GM19238 (cell line): ENCODE measurements around the gene CPT1B.
"Not testable (repeated sequence)": the region's sequence is repeated elsewhere in the genome, so short reads cannot be mapped to it uniquely, and the experiment has no call there.

Experiments used
- DNase-seq: peaks from one replicate; pipeline ENCODE4 v3.0.0; 2011; ENCODE audit warnings: low spot score; ENCODE audit not compliant: insufficient read length

The CPT1B gene

DNA sequence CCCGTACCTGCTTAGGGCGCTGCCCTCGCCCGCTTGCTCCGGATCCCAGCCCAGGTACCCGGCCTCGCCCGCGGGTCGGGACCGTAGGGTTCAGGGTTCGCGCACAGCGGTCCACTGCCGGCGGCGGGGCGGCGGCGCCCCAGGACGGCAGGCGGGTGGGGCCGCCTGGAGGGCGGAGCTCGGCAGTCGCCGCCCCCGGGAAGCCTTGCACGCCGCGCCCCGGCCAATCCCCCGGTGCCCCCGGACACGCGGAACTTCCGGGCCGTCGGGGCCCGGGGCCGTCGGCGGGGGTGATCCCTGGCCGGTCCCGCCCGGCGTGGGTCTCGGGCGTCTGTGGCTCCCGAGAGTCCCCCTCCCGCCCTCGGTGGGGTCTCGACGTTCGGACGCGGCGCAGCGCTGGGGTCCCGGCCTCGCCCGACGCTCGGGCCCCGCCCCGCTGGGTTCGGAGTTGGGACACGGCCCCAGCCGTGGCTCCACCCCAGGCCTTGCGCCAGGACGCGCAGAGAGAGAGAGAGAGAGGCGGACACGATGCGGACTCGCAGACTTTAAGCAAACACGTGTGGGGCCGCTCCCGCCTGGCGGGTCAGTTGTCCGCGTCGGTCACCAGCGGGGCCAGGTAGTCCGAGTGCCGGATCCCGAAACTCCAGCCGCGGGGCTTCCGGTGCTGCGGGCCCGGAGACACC lies 48.2 kb downstream of the CPT1B start, which contains the start of gene TYMP:
TSS of gene TYMP (minus strand) at position 116 of the 683 bp plus-strand sequence. CDS start 303 bp downstream, outside the sequence.
- peak; percentile 71 for DNase-seq

DNA sequence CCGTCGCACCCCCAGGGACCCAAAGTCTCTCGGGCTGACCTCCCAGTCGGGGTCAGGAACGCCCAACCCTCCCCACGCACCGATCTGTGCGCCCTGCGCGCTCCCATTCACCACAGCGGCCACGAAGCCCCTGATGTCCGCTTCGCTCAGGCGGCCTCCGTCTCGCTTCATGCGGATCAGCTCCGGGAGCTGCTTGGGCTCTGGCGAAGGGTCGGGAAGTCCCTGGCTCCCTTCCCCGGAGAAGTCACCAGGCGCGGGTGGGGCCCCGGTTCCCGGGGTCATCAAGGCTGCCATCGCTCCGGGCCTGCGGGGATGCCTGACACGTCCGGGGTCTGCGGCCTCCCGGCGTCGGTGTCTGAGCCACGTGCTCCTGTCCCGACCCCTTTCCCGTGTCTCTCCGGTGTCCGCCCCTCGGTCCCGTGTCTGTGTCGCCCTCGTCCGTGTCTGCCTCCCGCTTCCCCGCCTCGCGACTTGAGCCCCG lies 48.8 kb downstream of the CPT1B start:
- DNase-seq: no peak

DNA sequence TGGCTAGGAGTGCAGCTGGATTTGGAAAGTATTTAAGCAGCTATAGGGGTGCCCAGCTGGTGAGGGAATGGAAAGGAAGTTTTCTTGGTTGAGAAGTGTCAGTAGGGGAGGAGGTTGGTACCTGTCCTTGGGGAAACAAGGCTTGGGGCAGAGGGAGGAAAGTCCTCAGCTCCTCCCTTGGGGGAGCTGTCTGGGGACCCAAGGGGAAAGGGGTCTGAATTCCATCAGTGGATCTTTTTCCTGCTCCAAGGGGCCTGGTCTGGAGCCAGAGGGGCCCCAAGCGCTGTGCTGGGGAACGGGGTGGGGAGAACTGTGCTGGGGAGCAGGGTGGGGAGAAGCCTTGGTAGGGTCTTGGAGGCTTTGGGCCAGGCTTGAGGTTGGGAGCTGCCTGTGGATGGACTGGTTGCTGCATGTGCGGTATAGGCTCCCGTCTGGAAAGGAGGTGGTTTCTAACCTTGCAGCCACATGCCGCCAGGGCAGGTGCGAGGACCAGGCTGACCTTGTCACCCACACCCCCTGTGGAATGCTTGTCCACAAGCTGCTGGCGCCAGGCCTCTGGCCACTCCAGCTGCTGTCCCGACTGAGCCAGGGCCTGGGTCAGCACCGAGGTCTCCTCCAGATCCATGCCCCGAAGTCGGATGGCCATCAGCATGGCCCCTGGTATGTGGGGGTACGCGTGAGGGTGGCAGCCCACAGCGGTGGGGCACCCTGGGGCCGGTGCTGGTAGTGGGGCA lies 49.4 kb downstream of the CPT1B start:
- DNase-seq: no peak

DNA sequence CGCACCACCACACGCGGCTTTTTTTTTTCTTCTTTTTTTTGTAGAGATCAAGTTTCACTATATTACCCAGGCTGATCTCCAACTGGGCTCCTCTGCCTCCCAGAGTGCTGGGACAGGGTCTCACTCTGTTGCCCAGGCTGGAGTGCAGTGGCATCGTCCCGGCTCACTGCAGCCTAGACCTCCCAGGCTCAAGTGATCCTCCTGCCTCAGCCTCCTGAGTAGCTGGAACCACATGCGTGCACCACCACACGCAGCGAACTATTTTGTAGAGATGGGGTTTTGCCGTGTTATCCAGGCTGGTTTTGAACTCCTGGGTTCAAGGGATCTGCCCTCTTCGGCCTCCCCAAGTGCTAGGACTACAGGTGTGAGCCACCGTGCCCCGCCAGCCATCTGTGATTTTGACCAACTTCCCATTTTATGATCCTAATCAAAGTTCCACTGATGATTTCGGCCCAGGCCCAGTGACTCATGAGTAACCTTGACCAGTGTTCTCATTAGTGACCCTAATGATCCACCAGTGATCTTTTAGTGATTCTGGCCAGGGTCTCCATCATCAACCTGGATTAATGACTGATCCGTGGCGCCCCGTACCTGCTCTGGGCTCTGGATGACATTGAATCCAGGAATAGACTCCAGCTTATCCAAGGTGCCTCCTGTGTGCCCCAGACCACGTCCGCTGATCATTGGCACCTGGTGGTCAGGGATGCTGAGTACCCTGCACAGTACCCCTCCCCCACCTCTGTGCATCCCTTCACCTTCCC lies 50.1 kb downstream of the CPT1B start:
- no peak for DNase-seq

DNA sequence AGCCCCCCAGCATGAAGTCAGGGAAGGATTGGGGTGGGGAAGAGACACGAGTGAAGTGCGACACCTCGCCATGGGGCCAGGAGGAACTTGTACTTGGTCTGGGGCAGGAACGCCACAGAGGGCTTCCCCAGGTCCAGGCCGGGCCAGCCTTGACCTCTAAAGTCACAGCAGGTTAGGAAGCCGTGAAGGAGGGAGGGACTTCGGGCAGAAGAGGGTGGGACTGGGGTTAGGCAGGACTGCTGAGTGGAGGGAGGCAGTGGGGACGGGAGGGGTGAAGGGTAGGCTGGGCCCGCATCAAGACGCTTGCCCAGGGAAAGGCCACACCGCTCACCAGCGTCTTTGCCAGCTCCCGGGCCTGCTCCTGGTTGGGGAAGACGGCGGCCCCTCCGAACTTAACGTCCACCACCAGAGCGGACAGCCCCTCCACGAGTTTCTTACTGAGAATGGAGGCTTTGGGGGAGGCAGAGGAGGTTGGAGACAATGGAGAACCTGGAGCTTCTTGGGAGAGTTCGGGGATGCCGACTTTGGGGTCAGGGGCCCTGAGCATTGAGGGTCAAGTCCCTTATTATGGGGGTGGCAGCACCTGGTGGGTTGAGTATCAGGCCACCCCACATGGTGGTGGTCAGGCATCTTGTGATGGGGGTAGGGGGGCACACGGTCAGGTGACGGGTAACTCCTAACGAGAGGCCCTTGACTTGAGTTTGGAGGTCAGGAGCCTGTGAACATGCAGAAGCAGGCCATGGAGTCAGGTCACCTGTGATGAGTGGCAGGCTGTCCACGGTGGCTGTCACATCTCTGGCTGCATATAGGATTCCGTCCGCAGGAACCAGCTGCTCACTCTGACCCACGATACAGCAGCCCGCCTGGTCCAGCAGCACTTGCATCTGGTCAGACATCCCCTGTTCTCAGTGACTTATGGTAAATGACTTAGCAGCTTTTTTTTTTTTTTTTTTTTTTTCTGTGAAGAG lies 51.1 kb downstream of the CPT1B start:
- peak; percentile 71 for DNase-seq

DNA sequence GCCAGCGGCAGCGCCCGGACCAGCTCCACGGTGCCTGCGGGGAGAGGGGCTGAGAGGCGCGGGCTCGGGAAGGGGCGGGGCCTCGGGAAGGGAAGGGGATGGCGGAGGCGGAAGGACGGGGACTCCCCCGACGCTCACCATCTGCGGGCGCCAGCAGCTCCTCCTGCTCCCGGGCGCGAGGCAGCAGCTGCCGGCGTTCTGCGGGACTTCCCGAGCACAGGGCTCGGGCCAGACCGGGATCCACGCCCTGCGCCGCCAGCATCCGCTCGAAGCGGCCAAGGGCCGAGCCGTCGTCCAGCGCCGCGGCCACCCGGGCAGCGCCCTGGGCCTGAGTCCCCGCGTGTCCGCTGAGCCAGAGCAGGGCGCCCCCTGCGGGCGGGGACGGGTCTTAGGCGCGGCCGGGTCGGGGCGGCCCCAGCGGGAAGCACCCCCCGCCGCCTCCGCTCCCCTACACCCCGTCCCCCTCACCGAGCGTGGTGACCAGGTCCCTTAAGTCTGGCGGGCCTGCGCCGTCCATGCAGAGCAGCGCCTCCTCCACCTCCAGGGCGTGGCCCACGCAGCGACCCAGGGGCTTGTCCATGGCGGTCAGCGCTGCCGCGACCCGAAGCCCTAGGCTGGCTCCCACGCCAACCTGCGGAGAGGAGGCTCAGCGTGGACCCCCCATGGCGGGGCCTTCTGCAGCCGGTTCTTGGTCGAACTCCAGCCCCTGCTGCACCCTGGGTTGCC lies 52.0 kb downstream of the CPT1B start:
- DNase-seq: peak; percentile 87

DNA sequence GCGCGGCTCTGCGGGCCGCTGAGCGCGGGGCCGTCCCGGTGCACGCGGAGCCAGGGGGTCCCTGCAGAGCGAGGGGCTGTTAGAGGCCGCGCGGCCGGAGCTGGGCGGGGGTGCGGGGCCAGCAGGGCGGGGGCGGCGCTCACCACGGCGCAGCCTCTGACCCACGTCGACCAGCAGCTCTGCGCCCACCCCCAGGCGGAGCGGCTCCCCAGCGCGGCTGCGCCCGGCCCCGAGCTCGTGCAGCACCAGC lies 52.4 kb downstream of the CPT1B start:
- peak; percentile 57 for DNase-seq

DNA sequence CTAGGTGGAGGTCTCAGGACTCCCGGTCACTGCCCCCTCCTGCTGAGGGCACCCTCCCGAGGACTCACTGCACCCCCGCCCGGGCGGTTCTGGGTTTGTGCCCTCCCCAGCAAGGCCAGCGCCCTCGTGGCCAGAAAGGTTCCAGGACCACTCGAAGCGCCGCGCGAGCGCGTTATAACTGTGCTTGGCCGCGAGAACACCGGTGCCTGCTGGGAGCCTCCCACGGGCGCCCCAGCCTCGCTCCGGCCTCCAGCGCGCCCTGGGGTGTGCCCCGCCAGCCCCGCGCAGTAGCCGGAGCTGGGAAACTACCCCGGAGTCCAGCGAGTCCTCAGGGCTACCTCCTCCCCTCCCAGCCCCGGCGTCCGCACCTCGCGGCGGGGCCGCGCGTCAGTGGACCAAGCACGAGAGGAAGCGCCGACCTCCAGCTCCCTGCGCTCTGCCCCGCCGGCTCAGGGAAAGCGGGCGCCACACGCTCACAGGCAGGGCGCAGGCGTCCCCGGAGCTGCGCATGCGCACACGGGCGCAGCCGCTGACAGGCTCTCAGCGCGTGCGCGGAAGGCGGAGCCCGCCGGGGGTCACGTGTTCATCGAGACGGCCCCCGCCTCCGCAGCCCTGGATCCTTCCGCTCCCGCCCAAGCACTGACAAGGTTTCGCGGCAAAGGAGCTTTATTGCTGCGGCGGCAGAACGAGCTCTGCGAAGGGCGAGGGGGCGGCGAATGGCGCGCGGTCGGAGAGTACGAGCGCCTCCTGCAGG lies 52.9 kb downstream of the CPT1B start, which contains the start of gene SCO2:
TSS of gene SCO2 (minus strand) at position 495 of the 754 bp plus-strand sequence. CDS start 1,187 bp downstream, outside the sequence.
- peak; percentile 98 for DNase-seq

DNA sequence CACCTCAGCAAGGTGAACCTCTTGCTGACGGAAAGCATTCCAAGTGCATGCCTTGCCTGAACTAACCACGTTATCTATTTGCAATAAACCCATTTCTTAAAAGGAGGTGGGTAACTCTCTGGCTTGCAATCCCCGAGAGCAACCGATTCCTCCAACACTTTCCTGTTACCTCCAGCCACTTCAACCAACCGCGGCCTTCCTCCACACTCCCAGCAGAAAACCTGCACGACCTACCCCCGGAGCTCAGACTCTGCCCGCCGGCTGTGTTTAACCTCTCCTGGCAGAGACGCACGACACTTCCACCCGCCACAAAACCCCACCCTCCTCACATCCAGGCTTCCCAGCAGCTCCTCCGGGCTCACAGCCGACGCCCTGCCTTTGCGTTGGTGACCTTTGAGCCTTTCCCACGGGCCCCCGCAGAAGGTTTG lies 53.5 kb downstream of the CPT1B start:
- no peak for DNase-seq

DNA sequence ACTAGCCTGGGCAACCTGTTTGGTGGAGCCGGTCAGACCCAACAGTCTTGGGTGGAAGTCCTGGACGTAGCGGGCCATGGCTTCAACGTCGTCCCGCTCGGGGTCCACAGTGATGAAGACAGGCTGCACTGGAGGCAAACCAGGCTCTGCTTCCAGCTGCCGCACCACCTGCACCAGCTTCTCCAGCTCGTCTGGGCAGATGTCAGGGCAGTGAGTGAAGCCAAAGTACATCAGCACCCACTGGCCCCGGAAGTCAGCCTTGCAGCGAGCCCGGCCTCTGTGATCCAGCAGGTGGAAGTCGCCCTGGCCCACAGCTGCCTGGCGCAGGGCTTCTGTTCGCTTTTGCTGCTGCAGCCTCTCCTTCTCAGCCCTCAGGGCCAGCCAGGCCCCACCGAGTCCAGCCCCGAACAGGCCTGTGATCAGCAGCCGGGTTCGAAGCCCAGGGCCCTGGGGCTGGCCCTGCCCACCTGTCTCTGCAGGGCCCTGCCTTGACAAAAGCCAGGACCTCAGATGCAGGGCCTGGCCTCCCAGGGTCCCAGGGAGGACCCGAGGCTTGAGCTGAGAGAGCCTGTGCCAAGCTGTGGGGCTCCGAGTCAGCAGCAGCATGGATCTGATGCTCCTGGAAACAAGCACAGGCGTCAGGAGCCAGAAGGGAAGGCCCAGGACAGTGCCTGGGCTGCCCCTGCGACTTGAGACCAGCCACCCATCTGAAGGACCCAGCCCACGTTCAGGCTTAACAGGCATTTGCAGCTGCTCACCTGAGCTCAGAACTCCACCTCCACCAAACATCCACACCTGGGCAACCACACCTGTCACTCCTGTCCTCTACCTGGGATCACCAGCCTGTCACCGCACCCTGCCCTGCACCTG lies 54.2 kb downstream of the CPT1B start:
- no peak for DNase-seq

DNA sequence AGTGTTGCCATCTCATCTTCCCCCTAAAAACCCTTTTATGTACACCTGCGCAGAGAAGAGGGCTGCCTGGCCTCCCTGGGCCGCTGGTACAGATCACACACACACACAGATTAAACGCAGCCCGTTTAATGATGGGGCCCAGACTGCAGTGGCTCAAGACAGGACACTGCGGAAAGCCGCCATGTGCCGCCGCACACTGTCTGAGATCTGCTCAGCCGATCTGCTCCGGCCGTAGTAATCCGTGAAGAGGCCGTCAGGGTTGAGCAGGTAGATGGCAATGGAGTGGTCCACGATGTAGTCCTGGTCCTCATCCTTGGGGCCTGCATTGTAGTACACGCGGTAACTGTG lies 54.8 kb downstream of the CPT1B start:
- DNase-seq: no peak

DNA sequence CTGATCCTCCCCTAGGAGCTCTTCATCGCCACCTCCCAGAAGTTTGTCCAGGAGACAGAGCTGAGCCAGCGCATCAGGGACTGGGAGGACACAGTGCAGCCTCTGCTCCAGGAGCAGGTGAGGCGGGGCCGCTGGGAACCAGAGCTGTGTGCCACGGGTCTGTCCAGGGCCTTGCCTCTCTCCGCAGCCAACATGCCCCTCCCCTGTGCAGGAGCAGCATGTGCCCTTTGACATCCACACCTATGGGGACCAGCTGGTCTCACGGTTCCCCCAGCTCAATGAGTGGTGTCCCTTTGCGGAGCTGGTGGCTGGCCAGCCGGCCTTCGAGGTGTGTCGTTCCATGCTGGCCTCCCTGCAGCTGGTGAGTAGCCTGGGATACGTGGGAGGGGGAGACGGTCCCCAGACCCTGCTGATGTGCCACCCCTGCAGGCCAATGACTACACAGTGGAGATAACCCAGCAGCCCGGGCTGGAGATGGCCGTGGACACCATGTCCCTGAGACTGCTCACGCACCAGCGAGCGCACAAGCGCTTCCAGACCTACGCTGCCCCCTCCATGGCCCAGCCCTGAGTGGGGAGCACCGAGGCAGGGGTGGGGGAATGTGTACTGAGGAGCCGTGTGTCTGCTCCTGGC lies 55.3 kb downstream of the CPT1B start:
- DNase-seq: no peak

DNA sequence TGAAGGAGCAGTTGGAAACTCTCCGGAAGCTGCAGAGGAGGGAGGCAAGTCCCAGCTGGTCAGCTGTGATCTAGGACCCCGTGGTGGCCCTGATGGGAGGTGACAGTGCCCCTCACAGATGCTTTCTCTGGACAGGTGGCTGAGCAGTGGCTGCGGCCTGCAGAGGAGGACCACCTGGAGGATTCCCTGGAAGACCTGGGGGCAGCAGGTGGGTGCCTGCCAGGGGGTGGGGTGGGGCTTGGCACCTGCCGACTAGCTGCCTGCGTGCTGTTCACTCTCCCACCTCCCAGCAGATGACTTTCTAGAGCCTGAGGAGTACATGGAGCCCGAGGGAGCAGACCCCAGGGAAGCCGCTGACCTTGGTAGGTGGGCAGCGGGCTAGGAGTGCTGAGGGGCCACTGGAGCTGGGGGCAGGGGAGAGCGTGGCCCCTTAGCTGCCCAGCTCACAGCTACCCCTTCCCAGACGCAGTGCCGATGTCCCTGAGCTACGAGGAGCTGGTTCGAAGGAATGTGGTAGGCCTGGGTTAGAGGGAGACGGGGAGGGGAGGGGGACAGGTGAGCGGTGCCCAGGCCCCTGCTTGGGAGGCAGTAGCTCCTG lies 55.9 kb downstream of the CPT1B start:
- DNase-seq: no peak

DNA sequence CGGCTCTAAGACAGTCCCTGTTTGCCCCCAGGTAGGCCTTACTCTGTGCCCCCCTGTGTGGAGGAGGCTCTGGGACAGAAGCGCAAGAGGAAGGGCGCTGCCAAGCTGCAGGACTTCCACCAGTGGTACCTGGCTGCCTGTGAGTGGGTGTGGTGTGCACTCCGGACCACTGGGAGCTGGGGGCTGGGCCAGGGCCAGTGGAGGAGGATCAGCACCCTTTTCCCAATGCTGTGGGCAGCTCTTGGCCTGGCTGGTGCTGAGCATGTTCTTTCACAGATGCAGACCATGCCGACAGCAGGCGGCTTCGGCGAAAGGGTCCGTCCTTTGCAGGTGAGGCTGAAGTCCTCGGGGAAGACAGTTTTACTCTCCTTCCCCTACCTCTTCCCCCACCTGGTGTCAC lies 56.5 kb downstream of the CPT1B start:
- DNase-seq: no peak

DNA sequence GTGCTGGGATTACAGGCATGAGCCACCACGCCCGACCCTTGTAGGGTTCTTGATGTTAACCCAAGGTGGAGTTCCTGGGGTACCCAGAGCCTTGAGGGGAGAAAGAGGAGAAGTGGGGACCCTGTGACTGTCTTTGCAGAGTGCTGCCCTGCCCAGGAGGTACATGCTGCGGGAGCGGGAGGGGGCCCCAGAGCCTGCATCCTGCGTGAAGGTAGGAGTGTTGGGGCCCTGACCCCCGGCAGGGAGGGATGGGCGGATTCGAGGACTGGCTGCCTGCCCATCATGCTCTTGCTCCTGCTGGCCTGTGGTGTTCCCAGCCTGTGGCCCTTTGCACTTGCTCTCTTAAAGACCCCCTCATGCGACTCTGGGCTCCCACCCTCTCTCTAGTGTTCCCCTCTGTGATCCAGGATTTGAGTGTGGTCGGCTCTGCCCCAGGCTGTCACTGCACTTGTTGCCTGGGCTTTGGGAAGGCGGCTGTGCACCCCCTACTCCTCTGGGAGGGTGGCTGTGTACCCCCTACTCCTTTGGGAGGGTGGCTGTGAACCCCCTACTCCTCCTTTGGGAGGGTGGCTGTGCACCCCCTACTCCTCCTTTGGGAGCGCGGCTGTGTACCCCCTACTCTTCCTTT lies 57.3 kb downstream of the CPT1B start:
- no peak for DNase-seq

DNA sequence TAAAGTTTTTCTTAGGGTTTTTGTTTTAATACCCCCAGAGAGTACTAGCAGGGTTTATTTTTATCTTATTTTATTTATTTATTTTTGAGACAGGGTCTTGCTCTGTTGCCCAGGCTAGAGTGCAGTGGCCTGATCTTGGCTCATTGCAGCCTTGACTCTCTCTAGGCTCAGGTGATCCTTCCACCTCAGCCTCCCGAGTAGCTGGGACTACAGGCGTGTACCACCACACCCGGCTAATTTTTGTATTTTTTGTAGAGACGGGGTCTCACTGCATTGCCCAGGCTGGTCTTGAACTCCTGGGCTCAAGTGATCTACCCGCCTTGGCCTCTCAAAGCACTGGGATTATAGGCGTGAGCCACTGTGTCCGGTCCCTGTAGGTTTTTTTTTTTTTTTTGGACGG lies 58.0 kb downstream of the CPT1B start:
- DNase-seq: not testable (repeated sequence)

DNA sequence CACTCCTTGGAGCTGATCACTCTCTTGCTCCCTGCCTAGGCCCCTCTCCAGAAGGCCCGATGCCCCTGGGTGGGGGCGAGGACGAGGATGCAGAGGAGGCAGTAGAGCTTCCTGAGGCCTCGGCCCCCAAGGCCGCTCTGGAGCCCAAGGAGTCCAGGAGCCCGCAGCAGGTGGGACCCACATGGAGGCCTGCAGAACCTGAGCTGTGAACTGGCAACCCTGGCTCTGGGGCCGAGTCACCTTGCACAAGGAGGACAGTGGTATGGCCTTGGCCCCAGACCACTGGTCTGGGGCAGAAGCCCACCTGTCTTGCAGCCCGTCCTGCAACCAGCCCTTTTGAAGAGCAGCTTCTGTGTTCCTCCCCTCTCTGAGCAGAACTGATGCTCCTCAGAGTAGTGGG lies 59.1 kb downstream of the CPT1B start:
- DNase-seq: no peak
